Loucy (cell line): ENCODE measurements around the gene LCA5L.

Experiments
- EZH2phosphoT487 ChIP-seq: fragments of 200-600 bp; IDR thresholded peaks from 2 replicates; pipeline ENCODE4 v1.6.1; 2018; ENCODE audit warnings: antibody characterized with exemption, mild to moderate bottlenecking, moderate library complexity, borderline replicate concordance
- TF ChIP-seq, protein P1 (sequence below): fragments of 200-600 bp; sonication (generic); conservative IDR thresholded peaks from 2 replicates; pipeline ENCODE4 v1.5.1; 2014; ENCODE audit warnings: mild to moderate bottlenecking, antibody characterized with exemption, low read length

DNA sequence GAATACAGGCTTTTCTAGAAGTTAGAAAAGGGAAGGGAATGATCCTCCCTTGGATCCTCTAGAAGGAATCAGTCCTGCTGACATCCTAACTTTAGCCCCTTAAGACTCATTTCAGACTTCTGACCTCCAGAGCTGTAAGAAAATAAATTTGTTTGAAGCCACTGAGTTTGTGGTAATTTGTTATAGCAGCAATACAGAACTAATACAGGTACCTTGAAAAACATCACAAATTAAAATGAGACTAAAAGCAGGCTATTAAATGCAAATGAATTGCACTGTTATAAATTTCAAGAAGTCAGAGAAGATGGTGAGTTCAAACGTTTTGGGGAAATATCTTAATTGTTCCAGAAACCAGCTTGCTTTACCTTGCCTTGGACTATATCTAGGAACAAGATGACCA is 6.3 kb downstream of the LCA5L start:
- TF ChIP-seq EZH2phosphoT487 = no peak
- TF ChIP-seq, protein P1, sequence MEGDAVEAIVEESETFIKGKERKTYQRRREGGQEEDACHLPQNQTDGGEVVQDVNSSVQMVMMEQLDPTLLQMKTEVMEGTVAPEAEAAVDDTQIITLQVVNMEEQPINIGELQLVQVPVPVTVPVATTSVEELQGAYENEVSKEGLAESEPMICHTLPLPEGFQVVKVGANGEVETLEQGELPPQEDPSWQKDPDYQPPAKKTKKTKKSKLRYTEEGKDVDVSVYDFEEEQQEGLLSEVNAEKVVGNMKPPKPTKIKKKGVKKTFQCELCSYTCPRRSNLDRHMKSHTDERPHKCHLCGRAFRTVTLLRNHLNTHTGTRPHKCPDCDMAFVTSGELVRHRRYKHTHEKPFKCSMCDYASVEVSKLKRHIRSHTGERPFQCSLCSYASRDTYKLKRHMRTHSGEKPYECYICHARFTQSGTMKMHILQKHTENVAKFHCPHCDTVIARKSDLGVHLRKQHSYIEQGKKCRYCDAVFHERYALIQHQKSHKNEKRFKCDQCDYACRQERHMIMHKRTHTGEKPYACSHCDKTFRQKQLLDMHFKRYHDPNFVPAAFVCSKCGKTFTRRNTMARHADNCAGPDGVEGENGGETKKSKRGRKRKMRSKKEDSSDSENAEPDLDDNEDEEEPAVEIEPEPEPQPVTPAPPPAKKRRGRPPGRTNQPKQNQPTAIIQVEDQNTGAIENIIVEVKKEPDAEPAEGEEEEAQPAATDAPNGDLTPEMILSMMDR = no peak
